ENCODE results near the gene CSH2.

The CSH2 gene

GRCh38 chr17:63854709-63855108 is 18.8 kb downstream of the CSH2 start:
- no peak for DNase-seq

- no peak for DNase-seq
Measured at GRCh38 chr17:63853260-63853659, 20.2 kb downstream of the CSH2 start.

DNA sequence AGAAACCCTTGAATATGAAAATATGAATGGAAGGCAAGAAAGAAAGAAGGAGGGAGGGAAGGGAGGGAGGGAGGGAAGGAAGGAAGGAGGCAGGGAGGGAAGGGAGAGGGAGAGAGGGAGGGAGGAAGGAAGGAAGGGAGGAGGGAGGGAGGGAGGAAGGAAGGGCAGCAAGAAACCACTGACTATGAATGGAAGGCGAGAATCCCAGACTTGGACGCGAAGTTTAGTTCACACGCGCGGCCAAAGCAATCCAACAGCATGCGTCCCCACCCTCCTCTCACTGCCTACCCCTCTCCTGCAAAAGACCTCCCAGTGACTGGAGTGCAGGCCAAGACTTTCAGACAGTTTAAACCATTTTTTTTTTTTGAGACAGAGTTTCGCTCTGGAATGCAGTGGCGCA is 23.1 kb downstream of the CSH2 start:
- no peak for DNase-seq

- DNase-seq = peak; percentile 95
Measured at GRCh38 chr17:63848834-63849689, 24.4 kb downstream of the CSH2 start.

GRCh38 chr17:63847525-63848249 is 25.8 kb downstream of the CSH2 start:
- no peak for DNase-seq

GRCh38 chr17:63845509-63845908 is 28.0 kb downstream of the CSH2 start:
- no peak for DNase-seq

- no peak for DNase-seq
Measured at GRCh38 chr17:63843910-63844677, 29.4 kb downstream of the CSH2 start.

- peak; percentile 42 for DNase-seq
Measured at GRCh38 chr17:63843387-63843888, 30.0 kb downstream of the CSH2 start.

- DNase-seq = peak; percentile 100
Measured at GRCh38 chr17:63842540-63843386, 30.7 kb downstream of the CSH2 start, which contains the start of gene SMARCD2. SMARCD2 (minus strand) TSS chr17:63842685; CDS start chr17:63842674, 11 bp downstream.

DNA sequence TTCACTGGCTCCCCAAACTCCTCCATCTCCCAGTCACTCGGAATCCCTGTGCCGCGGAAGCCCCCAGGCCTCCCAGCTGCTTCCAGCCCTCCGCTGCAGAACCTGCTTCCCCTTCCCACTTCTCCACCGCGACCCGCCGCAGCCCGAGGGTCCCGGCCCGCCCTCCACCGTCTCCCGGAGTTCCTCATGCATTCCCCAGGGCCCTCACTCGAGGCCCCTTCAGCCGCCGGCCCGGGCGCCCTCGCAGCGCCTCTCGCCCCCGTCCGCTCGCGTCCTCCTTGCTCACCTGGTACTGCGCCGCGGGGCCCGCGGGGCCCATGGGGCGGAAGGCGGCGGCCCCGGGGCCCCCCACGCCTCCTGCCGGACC is 31.3 kb downstream of the CSH2 start:
- DNase-seq = no peak

- peak; percentile 14 for DNase-seq
Measured at GRCh38 chr17:63841350-63842172, 31.9 kb downstream of the CSH2 start.

GRCh38 chr17:63840591-63841349 is 32.7 kb downstream of the CSH2 start:
- no peak for DNase-seq

DNA sequence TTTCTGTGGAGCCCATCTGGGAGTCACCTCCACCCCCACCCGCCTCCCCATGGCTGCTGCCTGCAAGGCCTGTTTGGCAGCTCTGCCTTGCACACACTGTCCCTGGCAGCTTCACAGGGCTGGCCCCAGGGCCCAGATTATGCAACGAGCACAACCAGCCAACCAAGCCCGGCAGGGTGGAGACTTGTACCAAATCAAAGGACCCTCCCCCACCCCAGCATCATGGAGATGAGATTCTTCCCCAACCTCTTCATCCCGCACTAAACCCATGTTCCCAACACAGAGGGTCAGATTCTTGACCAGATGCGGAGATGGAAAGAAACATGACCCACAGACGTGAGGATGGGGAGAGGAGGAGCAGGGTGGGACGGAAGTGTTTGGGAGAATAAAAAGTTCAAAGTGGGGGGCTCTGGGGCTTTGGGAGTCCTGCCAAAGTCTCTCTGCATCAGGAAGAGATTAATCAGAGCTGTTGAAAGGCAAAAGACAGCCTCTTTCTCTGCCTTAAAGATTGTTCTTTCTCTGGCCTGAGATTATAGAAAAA is 34.8 kb downstream of the CSH2 start:
- DNase-seq = no peak

- no peak for DNase-seq
Measured at GRCh38 chr17:63837962-63838600, 35.4 kb downstream of the CSH2 start.

DNA sequence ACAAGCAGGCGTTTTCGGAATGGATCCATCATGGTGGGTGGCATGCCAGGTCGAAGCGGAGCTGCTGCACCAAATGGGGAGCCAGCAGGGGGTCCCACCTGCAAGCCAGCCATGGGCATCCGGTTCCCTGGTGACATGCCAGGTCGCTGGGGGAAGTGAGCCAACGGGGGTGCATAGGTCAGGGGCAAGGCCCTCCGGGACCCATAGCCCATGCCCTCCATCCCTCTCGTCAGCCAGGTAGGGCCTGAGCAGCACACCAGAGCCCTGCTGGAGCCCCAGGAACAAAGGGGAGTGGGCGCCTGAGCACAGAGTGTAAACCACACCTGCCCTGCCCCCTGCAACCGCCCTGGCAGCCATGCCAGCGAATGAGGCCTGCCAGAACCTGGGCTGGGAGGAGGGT is 36.0 kb downstream of the CSH2 start:
- DNase-seq = no peak

- DNase-seq = no peak
Measured at GRCh38 chr17:63836811-63837210, 36.7 kb downstream of the CSH2 start.

DNA sequence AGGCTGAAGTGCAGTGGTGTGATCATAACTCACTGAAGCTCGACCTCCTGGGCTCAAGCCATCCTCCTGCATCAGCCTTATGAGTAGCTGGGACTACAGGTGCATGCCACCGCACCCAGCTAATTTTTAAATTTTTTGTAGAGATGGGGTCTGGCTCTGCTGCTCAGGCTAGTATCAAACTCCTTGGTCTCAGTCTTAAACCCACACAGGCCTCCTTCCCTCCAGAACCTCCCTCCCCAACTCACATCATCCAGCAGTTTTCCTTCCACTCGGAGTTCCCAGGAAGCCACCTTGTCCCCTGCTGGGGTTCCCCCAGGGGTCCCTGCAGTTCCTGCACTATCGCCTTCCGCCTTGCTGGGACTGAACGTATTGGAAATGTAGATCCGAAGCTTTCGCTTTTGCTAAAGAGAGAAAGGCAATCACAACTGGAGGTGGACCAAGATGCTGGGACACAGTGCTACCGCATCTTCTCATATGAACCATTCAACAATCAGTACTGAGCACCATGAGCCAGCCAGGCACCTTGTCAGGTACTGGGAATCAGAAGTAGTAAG is 38.2 kb downstream of the CSH2 start:
- DNase-seq = no peak

GRCh38 chr17:63834431-63835166 is 38.9 kb downstream of the CSH2 start:
- DNase-seq = peak; percentile 73

Measured in CD4-positive, alpha-beta T cell treated with Interleukin-17A for 4 hours (primary cell).